HG03342 (cell line): Measurements from ENCODE around the gene NDE1.

Experiments used
- ATAC-seq: cut with Tn5 transposase; IDR thresholded peaks from one replicate; pipeline ENCODE4 v1.9.1; 2021; ENCODE audit warnings: mild to moderate bottlenecking, moderate library complexity; ENCODE audit not compliant: unreplicated experiment

NDE1 gene

GRCh38 chr16:15765116-15765515 lies 115.1 kb downstream of the NDE1 start:
- no peak for ATAC-seq

- ATAC-seq: peak; percentile 81
Measured at GRCh38 chr16:15765880-15766279, 115.8 kb downstream of the NDE1 start.

- ATAC-seq: no peak
Measured at GRCh38 chr16:15766918-15767317, 116.9 kb downstream of the NDE1 start.

GRCh38 chr16:15768201-15768600 lies 118.2 kb downstream of the NDE1 start:
- ATAC-seq: no peak

- no peak for ATAC-seq
Measured at GRCh38 chr16:15769239-15769638, 119.2 kb downstream of the NDE1 start.

GRCh38 chr16:15770107-15770506 lies 120.1 kb downstream of the NDE1 start:
- no peak for ATAC-seq

GRCh38 chr16:15770512-15770911 lies 120.5 kb downstream of the NDE1 start:
- ATAC-seq: no peak

GRCh38 chr16:15771694-15772093 lies 121.6 kb downstream of the NDE1 start:
- no peak for ATAC-seq

- no peak for ATAC-seq
Measured at GRCh38 chr16:15772579-15773293, 122.7 kb downstream of the NDE1 start.

- ATAC-seq: no peak
Measured at GRCh38 chr16:15773968-15774367, 123.9 kb downstream of the NDE1 start.

GRCh38 chr16:15775209-15775608 lies 125.2 kb downstream of the NDE1 start:
- no peak for ATAC-seq

GRCh38 chr16:15775663-15776304 lies 125.7 kb downstream of the NDE1 start:
- ATAC-seq: no peak
